Fibroblast of lung (primary cell): Measurements from ENCODE around the gene WWOX. TPM values are rescaled to one million over a fixed set of nuclear protein-coding genes. Genes with fewer than 3 reads are reported as not detected.
A peak's percentile ranks its signal among the peaks of the same experiment; 100 is the strongest.

ENCODE experiments used
- DNase-seq, 2 donors: peaks; one replicate each; pipeline versions ENCODE4 v3.0.0 to v3.0.0-alpha.2; 2010; ENCODE audit warnings: low read depth in 2 of 2
- H2AFZ ChIP-seq: 2 replicates; pipeline ENCODE4 v1.5.1; 2012; ENCODE audit warnings: low read length, control low read depth, inconsistent platforms
- H3K27ac ChIP-seq: 2 replicates; pipeline ENCODE4 v1.5.1; 2011; ENCODE audit warnings: low read length, control low read depth; ENCODE audit not compliant: insufficient read depth
- H3K27me3 ChIP-seq: 2 replicates; pipeline ENCODE4 v1.5.1; 2011; ENCODE audit warnings: mild to moderate bottlenecking, low read length; ENCODE audit not compliant: control insufficient read depth, insufficient read depth
- H3K36me3 ChIP-seq: 2 replicates; pipeline ENCODE4 v1.5.1; 2011; ENCODE audit warnings: low read length; ENCODE audit not compliant: control insufficient read depth, insufficient read depth
- H3K4me1 ChIP-seq: 2 replicates; pipeline ENCODE4 v1.5.1; 2011; ENCODE audit warnings: low read length; ENCODE audit not compliant: control insufficient read depth, insufficient read depth; ENCODE audit errors: extremely low read depth
- H3K4me2 ChIP-seq: 2 replicates; pipeline ENCODE4 v1.5.1; 2011; ENCODE audit warnings: low read length, control low read depth; ENCODE audit not compliant: insufficient read depth; ENCODE audit errors: extremely low read depth
- H3K4me3 ChIP-seq, 4 experiments: fragments of 200-600 bp in 1 of 4; sonication (generic) in 1 of 4; replicated peaks in 1 of 4; 2 replicates each; pipeline ENCODE4 v1.5.1; 2011 to 2016; ENCODE audit warnings: low read length in 4 of 4, low read depth in 3 of 4, mild to moderate bottlenecking in 3 of 4, control low read depth in 2 of 4, inconsistent platforms in 1 of 4, mixed read lengths in 1 of 4; ENCODE audit not compliant: insufficient read depth in 1 of 4; ENCODE audit errors: control extremely low read depth in 1 of 4
- H3K79me2 ChIP-seq: 2 replicates; pipeline ENCODE4 v1.5.1; 2012; ENCODE audit warnings: mild to moderate bottlenecking, low read length, inconsistent platforms; ENCODE audit not compliant: control insufficient read depth, insufficient read depth
- H3K9ac ChIP-seq: 2 replicates; pipeline ENCODE4 v1.5.1; 2011; ENCODE audit warnings: mild to moderate bottlenecking, low read length, control low read depth; ENCODE audit not compliant: insufficient read depth
- H3K9me3 ChIP-seq: 2 replicates; pipeline ENCODE4 v1.5.1; 2012; ENCODE audit warnings: low read depth, low read length; ENCODE audit not compliant: control insufficient read depth, insufficient read depth
- H4K20me1 ChIP-seq: 2 replicates; pipeline ENCODE4 v1.5.1; 2011; ENCODE audit warnings: low read length; ENCODE audit not compliant: control insufficient read depth, insufficient read depth; ENCODE audit errors: extremely low read depth
- EZH2 ChIP-seq: IDR thresholded peaks from 2 replicates; pipeline ENCODE4 v1.5.1; 2012; ENCODE audit warnings: low read length, control low read depth, mild to moderate bottlenecking; ENCODE audit errors: missing control alignments
- polyA plus RNA-seq, 2 donors: library from polyadenylated mRNA; depleted of rRNA in 1 of 2; stranded (reverse) in 1 of 2; unstranded in 1 of 2; fragments of >200 nt; gene quantifications; 2 replicates each; pipeline ENCODE4 v1.2.1, GENCODE V29; 2011 to 2012; ENCODE audit warnings: missing spikeins in 1 of 2
- total RNA-seq: library from RNA; depleted of rRNA; stranded (reverse); fragments of >200 nt; gene quantifications from 2 replicates; pipeline ENCODE4 v1.2.1, GENCODE V29; 2014
- TF ChIP-seq, protein P1 (sequence below), 2 donors: IDR thresholded peaks in 1 of 2; conservative IDR thresholded peaks in 1 of 2; 1 replicate in 1 of 2; 2 replicates in 1 of 2; pipeline ENCODE4 v1.5.1; 2011 to 2012; ENCODE audit warnings: low read length in 2 of 2, control low read depth in 1 of 2, inconsistent platforms in 1 of 2, low read depth in 1 of 2, mild to moderate bottlenecking in 1 of 2

The WWOX gene
- total and polyA plus RNA-seq, 2 donors (not counting 1 experiment from before 2014, with no cell fraction given), result 5.6 to 16.3 TPM

- DNase-seq, result peak; percentile 45 to 86
- Histone ChIP-seq H3K9ac (no peak overlapping the region), H3K27me3 (no peaks in the 10 kb centered on the region)
Observed at GRCh38 chr16:78503602-78504001, 404.1 kb downstream of the WWOX start.

GRCh38 chr16:78504401-78504851 is 405.0 kb downstream of the WWOX start:
- Histone ChIP-seq H3K4me2 (no peak overlapping the region), H3K9ac (no peak overlapping the region)

More at GRCh38 chr16:78503602-78504001, 404.1 kb downstream of the WWOX start:
- TF ChIP-seq, protein P1, sequence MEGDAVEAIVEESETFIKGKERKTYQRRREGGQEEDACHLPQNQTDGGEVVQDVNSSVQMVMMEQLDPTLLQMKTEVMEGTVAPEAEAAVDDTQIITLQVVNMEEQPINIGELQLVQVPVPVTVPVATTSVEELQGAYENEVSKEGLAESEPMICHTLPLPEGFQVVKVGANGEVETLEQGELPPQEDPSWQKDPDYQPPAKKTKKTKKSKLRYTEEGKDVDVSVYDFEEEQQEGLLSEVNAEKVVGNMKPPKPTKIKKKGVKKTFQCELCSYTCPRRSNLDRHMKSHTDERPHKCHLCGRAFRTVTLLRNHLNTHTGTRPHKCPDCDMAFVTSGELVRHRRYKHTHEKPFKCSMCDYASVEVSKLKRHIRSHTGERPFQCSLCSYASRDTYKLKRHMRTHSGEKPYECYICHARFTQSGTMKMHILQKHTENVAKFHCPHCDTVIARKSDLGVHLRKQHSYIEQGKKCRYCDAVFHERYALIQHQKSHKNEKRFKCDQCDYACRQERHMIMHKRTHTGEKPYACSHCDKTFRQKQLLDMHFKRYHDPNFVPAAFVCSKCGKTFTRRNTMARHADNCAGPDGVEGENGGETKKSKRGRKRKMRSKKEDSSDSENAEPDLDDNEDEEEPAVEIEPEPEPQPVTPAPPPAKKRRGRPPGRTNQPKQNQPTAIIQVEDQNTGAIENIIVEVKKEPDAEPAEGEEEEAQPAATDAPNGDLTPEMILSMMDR (conservative IDR thresholded peaks at IDR 0.05 in 1 of 2, IDR thresholded peaks at IDR 0.05 in 1 of 2; ENCODE audit: low read depth in 1 of 2, low read length in 2 of 2), result peak; percentile 58 to 71
- no peak for TF ChIP-seq EZH2
- Histone ChIP-seq H3K4me2 (no peak overlapping the region), H3K4me3 (no peak overlapping the region), H3K36me3 (no peaks in the 10 kb centered on the region), H3K9me3 (no peaks in the 10 kb centered on the region), H4K20me1 (no peaks in the 10 kb centered on the region), H3K79me2 (no peaks in the 10 kb centered on the region), H3K27ac (no peak overlapping the region), H3K4me1 (no peaks in the 10 kb centered on the region), H2AFZ (no peak overlapping the region)

DNA sequence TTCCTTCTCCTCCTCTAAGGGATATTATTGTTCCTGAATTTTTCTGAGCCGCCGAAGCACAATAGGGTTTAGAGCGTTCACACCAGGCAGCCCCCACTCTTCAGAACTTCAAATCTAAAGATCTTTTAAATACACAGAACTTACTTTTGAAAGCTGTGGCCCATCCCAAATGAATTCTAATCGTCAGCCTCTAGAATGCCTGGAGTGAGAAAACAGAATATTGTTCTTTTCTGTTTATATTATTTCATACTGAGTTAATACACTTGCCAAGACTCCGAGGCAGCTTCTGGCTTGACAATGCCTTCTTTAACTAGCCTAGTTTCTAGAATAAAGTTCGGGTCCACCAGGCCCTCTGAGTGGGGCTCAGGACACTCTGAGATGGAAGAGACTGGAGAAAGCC is 405.6 kb downstream of the WWOX start:
- no peaks in the 10 kb centered on the region for H3K27me3 ChIP-seq
- no peak overlapping the region for H2AFZ ChIP-seq
- no peak overlapping the region for H3K4me3 ChIP-seq
- no peak for DNase-seq
- no peak overlapping the region for H3K4me2 ChIP-seq
- H3K9ac ChIP-seq, result no peak overlapping the region
- H3K4me1 ChIP-seq, result no peaks in the 10 kb centered on the region
- no peaks in the 10 kb centered on the region for H3K9me3 ChIP-seq
- H3K27ac ChIP-seq, result no peak overlapping the region
- TF ChIP-seq, protein P1 (conservative IDR thresholded peaks at IDR 0.05 in 1 of 2, IDR thresholded peaks at IDR 0.05 in 1 of 2; ENCODE audit: low read depth in 1 of 2, low read length in 2 of 2), result no peak
- no peak for TF ChIP-seq EZH2
- no peaks in the 10 kb centered on the region for H4K20me1 ChIP-seq
- H3K79me2 ChIP-seq, result no peaks in the 10 kb centered on the region
- H3K36me3 ChIP-seq, result no peaks in the 10 kb centered on the region

More at GRCh38 chr16:78504401-78504851, 405.0 kb downstream of the WWOX start:
- no peak overlapping the region for H2AFZ ChIP-seq
- no peaks in the 10 kb centered on the region for H3K9me3 ChIP-seq
- H3K27ac ChIP-seq, result no peak overlapping the region
- TF ChIP-seq EZH2, result no peak
- TF ChIP-seq, protein P1 (conservative IDR thresholded peaks at IDR 0.05 in 1 of 2, IDR thresholded peaks at IDR 0.05 in 1 of 2; ENCODE audit: low read depth in 1 of 2, low read length in 2 of 2), result no peak
- H3K4me3 ChIP-seq, result no peak overlapping the region
- H3K4me1 ChIP-seq, result no peaks in the 10 kb centered on the region
- H3K27me3 ChIP-seq, result no peaks in the 10 kb centered on the region
- no peaks in the 10 kb centered on the region for H3K79me2 ChIP-seq
- H4K20me1 ChIP-seq, result no peaks in the 10 kb centered on the region
- peak; percentile 0 to 61 for DNase-seq
- H3K36me3 ChIP-seq, result no peaks in the 10 kb centered on the region
